Lung (tissue), 12 donors: Measurements from ENCODE around the gene ASB18. TPM values are rescaled to one million over a fixed set of nuclear protein-coding genes. Genes with fewer than 3 reads are reported as not detected.

Experiments
- ATAC-seq: fragments of 200-7000 bp; cut with Tn5 transposase; one replicate; pipeline ENCODE4 v1.9.1; 2020; ENCODE audit warnings: moderate number of reproducible peaks; ENCODE audit not compliant: insufficient read depth, low FRiP score
- DNase-seq, 3 donors: peaks; one replicate each; pipeline ENCODE4 v3.0.0-alpha.2; 2013 to 2017
- H3K27ac ChIP-seq, 2 donors: one replicate each; pipeline ENCODE4 v1.5.1; 2013; ENCODE audit warnings: mild to moderate bottlenecking in 2 of 2, moderate library complexity in 2 of 2, control low read depth in 1 of 2, inconsistent platforms in 1 of 2, low read depth in 1 of 2, low read length in 1 of 2
- H3K27me3 ChIP-seq, 3 donors: one replicate each; pipeline ENCODE4 v1.5.1; 2013; ENCODE audit warnings: low read length in 2 of 3; ENCODE audit not compliant: control insufficient read depth in 3 of 3, insufficient read depth in 3 of 3
- H3K36me3 ChIP-seq, 4 donors: one replicate each; pipeline ENCODE4 v1.5.1; 2013; ENCODE audit warnings: low read length in 4 of 4, mild to moderate bottlenecking in 1 of 4, moderate library complexity in 1 of 4; ENCODE audit not compliant: control insufficient read depth in 4 of 4, insufficient read depth in 4 of 4
- H3K4me1 ChIP-seq, 5 donors: one replicate each; pipeline ENCODE4 v1.5.1; 2013; ENCODE audit warnings: low read length in 5 of 5, mild to moderate bottlenecking in 2 of 5, moderate library complexity in 1 of 5; ENCODE audit not compliant: control insufficient read depth in 5 of 5, insufficient read depth in 5 of 5
- H3K4me3 ChIP-seq: one replicate; pipeline ENCODE4 v1.5.1; 2013; ENCODE audit warnings: mild to moderate bottlenecking, control low read depth, moderate library complexity
- H3K9ac ChIP-seq, 2 donors: one replicate each; pipeline ENCODE4 v1.5.1; 2013; ENCODE audit warnings: low read length in 2 of 2, control low read depth in 1 of 2; ENCODE audit not compliant: insufficient read depth in 1 of 2
- H3K9me3 ChIP-seq, 4 donors: one replicate each; pipeline ENCODE4 v1.5.1; 2013; ENCODE audit warnings: low read length in 3 of 4, mild to moderate bottlenecking in 1 of 4, moderate library complexity in 1 of 4; ENCODE audit not compliant: control insufficient read depth in 4 of 4, insufficient read depth in 3 of 4
- CTCF ChIP-seq: IDR thresholded peaks from 2 replicates; pipeline ENCODE4 v1.5.1; 2012; ENCODE audit warnings: mild to moderate bottlenecking; ENCODE audit errors: control extremely low read depth, extremely low read depth
- WGBS, 2 donors: extraction: QIAGEN DNeasy Blood & Tissue Kit; methylation state at CpG; one replicate each; pipeline ENCODE4 v1.1.7; 2013; 5-methylcytosine and 5-hydroxymethylcytosine counted together
- polyA plus RNA-seq, 2 donors: library from polyadenylated mRNA; stranded (reverse); fragments of 200-250 nt; gene quantifications; one replicate each; pipeline ENCODE4 v1.2.1, GENCODE V29; 2013
- total RNA-seq, 2 donors: library from RNA; depleted of rRNA in 1 of 2; stranded (reverse); fragments of >200 nt in 1 of 2; gene quantifications; one replicate each; pipeline ENCODE4 v1.2.1, GENCODE V29; 2014 to 2021
- donor health status: control.
- donor health status: control.
- donor health status: Bipolar disorder and iron deficiency.
- donor health status: healthy.
- donor health status: DM: yes; HTN: yes; CAD: no.

The ASB18 gene
- total and polyA plus RNA-seq, 4 donors, result not detected

- WGBS, 2 donors, result 69 to 80% methylated on average over 12 of the region's 12 CpGs
- no peak overlapping the region for H3K4me3 ChIP-seq
- ATAC-seq (no peak), DNase-seq (no peak)
- no peak for TF ChIP-seq CTCF
- no peak overlapping the region for H3K9ac ChIP-seq
- no peaks in the 10 kb centered on the region for H3K36me3 ChIP-seq
- H3K9me3 ChIP-seq, result no peaks in the 10 kb centered on the region
- peaks cover 11 to 80% (median 75%) of the 10 kb centered on the region in 3 donors for H3K27me3 ChIP-seq
- H3K4me1 ChIP-seq, result peaks cover 0 to 18% (median 9%) of the 10 kb centered on the region in 5 donors
- H3K27ac ChIP-seq, result no peak overlapping the region
Measured at GRCh38 chr2:236161531-236161930, 102.7 kb downstream of the ASB18 start.

- WGBS, 2 donors, result 34 to 49% methylated on average over 15 of the region's 15 CpGs
- H3K36me3 ChIP-seq, result no peaks in the 10 kb centered on the region
- no peak for TF ChIP-seq CTCF
- H3K9ac ChIP-seq, result no peak overlapping the region
- H3K4me3 ChIP-seq, result no peak overlapping the region
- DNase-seq, result no peak
- H3K27ac ChIP-seq, result no peak overlapping the region
- peaks cover 8 to 76% (median 73%) of the 10 kb centered on the region in 3 donors for H3K27me3 ChIP-seq
- ATAC-seq, result no peak
- H3K9me3 ChIP-seq, result no peaks in the 10 kb centered on the region
- H3K4me1 ChIP-seq, result peaks cover 0 to 18% (median 8%) of the 10 kb centered on the region in 5 donors
Measured at GRCh38 chr2:236161082-236161462, 103.1 kb downstream of the ASB18 start.

GRCh38 chr2:236160366-236161081 lies 103.7 kb downstream of the ASB18 start:
- no peak for DNase-seq

More at GRCh38 chr2:236160366-236161081, 103.7 kb downstream of the ASB18 start:
- no peak for TF ChIP-seq CTCF
- no peak overlapping the region for H3K4me3 ChIP-seq
- peaks cover 0 to 18% (median 8%) of the 10 kb centered on the region in 5 donors for H3K4me1 ChIP-seq
- peaks cover 8 to 74% (median 68%) of the 10 kb centered on the region in 3 donors for H3K27me3 ChIP-seq
- WGBS, 2 donors, result 28 to 44% methylated on average over 22 of the region's 22 CpGs
- no peak for ATAC-seq
- no peak overlapping the region for H3K9ac ChIP-seq
- H3K27ac ChIP-seq, result no peak overlapping the region
- no peaks in the 10 kb centered on the region for H3K36me3 ChIP-seq
- no peaks in the 10 kb centered on the region for H3K9me3 ChIP-seq
